K562 (cell line): ENCODE data around the gene ZDHHC18. TPM values are rescaled to one million over a fixed set of nuclear protein-coding genes. Genes with fewer than 3 reads are reported as not detected.

Source experiments
- ARNT ChIP-seq, 2 experiments: fragments of 450-650 bp; IDR thresholded peaks; 2 replicates each; pipeline ENCODE4 v1.6.1; 2016; ENCODE audit warnings: mild to moderate bottlenecking in 1 of 2
- BACH1 ChIP-seq: fragments of 200-800 bp; sonication (Bioruptor generic); IDR thresholded peaks from 2 replicates; pipeline ENCODE4 v1.6.1; 2016; ENCODE audit warnings: missing genetic modification characterization, missing compliant biosample characterization
- CHD1 ChIP-seq: fragments of 200-600 bp; sonication (generic); IDR thresholded peaks from one replicate; pipeline ENCODE4 v1.6.1; 2012; ENCODE audit warnings: mild to moderate bottlenecking, moderate library complexity, low read length, inconsistent platforms
- CSDE1 ChIP-seq, 2 experiments: fragments of 450-650 bp; IDR thresholded peaks; 2 replicates each; pipeline ENCODE4 v1.6.1; 2016; ENCODE audit warnings: mild to moderate bottlenecking in 1 of 2
- E2F5 ChIP-seq: sonication (generic); formaldehyde crosslinking; IDR thresholded peaks from 2 replicates; pipeline ENCODE4 v1.8.0; 2022; ENCODE audit warnings: mild to moderate bottlenecking, missing genetic modification reagents
- ERF ChIP-seq: fragments of 450-650 bp; formaldehyde crosslinking; IDR thresholded peaks from 2 replicates; pipeline ENCODE4 v1.4.0; 2020; ENCODE audit warnings: mild to moderate bottlenecking, mixed read lengths
- ID3 ChIP-seq, 2 experiments: fragments of 250-450 bp in 1 of 2; fragments of 450-650 bp in 1 of 2; sonication (Bioruptor Pico) in 1 of 2; IDR thresholded peaks; 2 replicates each; pipeline versions ENCODE4 v1.6.1 to v1.8.0; 2016 to 2021; ENCODE audit warnings: mild to moderate bottlenecking in 2 of 2, moderate library complexity in 2 of 2, missing compliant biosample characterization in 1 of 2, missing genetic modification characterization in 1 of 2
- KAT7 ChIP-seq: sonication (generic); formaldehyde crosslinking; IDR thresholded peaks from 2 replicates; pipeline ENCODE4 v1.8.0; 2022; ENCODE audit warnings: missing genetic modification reagents, mild to moderate bottlenecking, borderline replicate concordance
- KLF6 ChIP-seq: fragments of 250-450 bp; sonication (Bioruptor Pico); IDR thresholded peaks from 2 replicates; pipeline ENCODE4 v1.4.0; 2020; ENCODE audit warnings: mild to moderate bottlenecking, moderate library complexity, borderline replicate concordance
- MLLT1 ChIP-seq, 2 experiments: fragments of 450-650 bp; IDR thresholded peaks; 2 replicates each; pipeline ENCODE4 v1.6.1; 2016
- NR2C1 ChIP-seq, 2 experiments: fragments of 450-650 bp; IDR thresholded peaks; 2 replicates each; pipeline ENCODE4 v1.6.1; 2017; ENCODE audit warnings: mild to moderate bottlenecking in 2 of 2, antibody characterized with exemption in 1 of 2, inconsistent platforms in 1 of 2, missing compliant biosample characterization in 1 of 2, missing genetic modification characterization in 1 of 2
- PHB2 ChIP-seq: fragments of 450-650 bp; IDR thresholded peaks from 2 replicates; pipeline ENCODE4 v1.6.1; 2017; ENCODE audit warnings: low read depth
- PYGO2 ChIP-seq: fragments of 450-650 bp; IDR thresholded peaks from 2 replicates; pipeline ENCODE4 v1.6.1; 2016; ENCODE audit warnings: mild to moderate bottlenecking, missing genetic modification characterization, moderate library complexity, missing compliant biosample characterization
- SAFB ChIP-seq: fragments of 200-400 bp; formaldehyde crosslinking; IDR thresholded peaks from 2 replicates; pipeline ENCODE4 v1.6.1; 2017; ENCODE audit warnings: low read depth, low read length, borderline replicate concordance
- SFPQ ChIP-seq: fragments of 200-400 bp; formaldehyde crosslinking; IDR thresholded peaks from 2 replicates; pipeline ENCODE4 v1.6.1; 2017; ENCODE audit warnings: mild to moderate bottlenecking, low read depth, low read length, moderate library complexity
- TGIF2 ChIP-seq: sonication (generic); formaldehyde crosslinking; IDR thresholded peaks from 2 replicates; pipeline ENCODE4 v1.8.1; 2022; ENCODE audit warnings: mild to moderate bottlenecking, missing genetic modification reagents, moderate library complexity
- XRCC3 ChIP-seq: fragments of 450-650 bp; IDR thresholded peaks from 2 replicates; pipeline ENCODE4 v1.6.1; 2017; ENCODE audit warnings: mild to moderate bottlenecking, moderate library complexity
- ZBTB49 ChIP-seq: sonication (generic); formaldehyde crosslinking; IDR thresholded peaks from 2 replicates; pipeline ENCODE4 v1.8.0; 2022; ENCODE audit warnings: missing genetic modification reagents, mild to moderate bottlenecking, borderline replicate concordance
- ZFP30 ChIP-seq: fragments of 250-450 bp; sonication (Bioruptor Pico); IDR thresholded peaks from 2 replicates; pipeline ENCODE4 v1.8.0; 2022; ENCODE audit warnings: moderate library complexity, mild to moderate bottlenecking, inconsistent platforms, borderline replicate concordance
- ZNF507 ChIP-seq: conservative IDR thresholded peaks from 2 replicates; pipeline ENCODE4 v1.6.1; 2017; ENCODE audit warnings: missing genetic modification characterization, missing compliant biosample characterization
- polyA plus RNA-seq, 8 experiments: library from polyadenylated mRNA; depleted of rRNA in 4 of 8; stranded (reverse) in 5 of 8; unstranded in 3 of 8; fragments of >200 nt; fragmentation: Nextera tagmentation in 2 of 8; fragmentation: Illumina TruSeq in 1 of 8; extraction: Ambion mirVana in 2 of 8; extraction: Trizol in 1 of 8; gene quantifications; 2 replicates each; pipeline versions ENCODE4 v1.2.1 to v1.2.3, GENCODE V29; 2011 to 2014; ENCODE audit warnings: inconsistent platforms in 1 of 8, missing spikeins in 1 of 8
- total RNA-seq, 7 experiments: library from RNA; depleted of rRNA in 6 of 7; stranded (reverse); fragments of >200 nt in 6 of 7; fragmentation: Illumina TruSeq in 2 of 7; extraction: Trizol in 2 of 7; gene quantifications; 2 replicates each; pipeline versions ENCODE4 v1.2.1 to v1.2.3, GENCODE V29; 2011 to 2021; ENCODE audit warnings: low replicate concordance in 1 of 7

ZDHHC18 gene
- total and polyA plus RNA-seq, 9 of the 15 experiments (the other 6 are each of a cell fraction or from before 2014, with no cell fraction given), result 0.42 to 35.6 (median 15.8) TPM

GRCh38 chr1:26900815-26901511, 74.5 kb downstream of the ZDHHC18 start (continued):
- TF ChIP-seq ERF (CRISPR knock-in tag), result no peak
- TF ChIP-seq SAFB, result no peak
- no peak for TF ChIP-seq CSDE1 (IDR thresholded peaks at IDR 0.05)
- TF ChIP-seq KAT7 (CRISPR knock-in tag), result 0 out of 2 replicates have a peak, but pooled peaks have one; percentile 55
- TF ChIP-seq E2F5 (CRISPR knock-in tag), result no peak
- TF ChIP-seq ZNF507 (tag), result no peak
- TF ChIP-seq NR2C1 (IDR thresholded peaks at IDR 0.05), result no peak
- 0 out of 2 replicates have a peak, but pooled peaks have one; percentile 3 for TF ChIP-seq NR2C1 (tag; IDR thresholded peaks at IDR 0.05)
- TF ChIP-seq KLF6 (CRISPR knock-in tag), result peak; percentile 23; the same call in 1 of the 2 replicates
- TF ChIP-seq ZFP30, result no peak
- TF ChIP-seq PHB2, result no peak
- TF ChIP-seq BACH1 (tag), result peak; percentile 61; the same call in 1 of the 2 replicates
- TF ChIP-seq ZBTB49, result 0 out of 2 replicates have a peak, but pooled peaks have one; percentile 50
- TF ChIP-seq ARNT (IDR thresholded peaks at IDR 0.05), result no peak
- no peak for TF ChIP-seq SFPQ
- TF ChIP-seq TGIF2 (CRISPR knock-in tag), result no peak
- TF ChIP-seq PYGO2 (tag), result peak; percentile 36; the same call in 1 of the 2 replicates
- no peak for TF ChIP-seq CHD1
- TF ChIP-seq XRCC3, result no peak
- no peak for TF ChIP-seq MLLT1 (IDR thresholded peaks at IDR 0.05)
- 0 out of 2 replicates have a peak, but pooled peaks have one; percentile 8 for TF ChIP-seq ID3 (CRISPR knock-in tag; IDR thresholded peaks at IDR 0.05)
- peak; percentile 53; the same call in 1 of the 2 replicates for TF ChIP-seq ID3 (tag; IDR thresholded peaks at IDR 0.05)
